Neural cell (in vitro differentiated cells): ENCODE measurements around the gene ADO. TPM values are rescaled to one million over a fixed set of nuclear protein-coding genes. Genes with fewer than 3 reads are reported as not detected.

Experiments
- H2AFZ ChIP-seq: fragments of 200-600, 300-800 bp; sonication (generic), shearing (Covaris generic); 2 replicates; pipeline ENCODE4 v1.6.0; 2014; ENCODE audit warnings: low read depth, mild to moderate bottlenecking, antibody characterized with exemption, low read length, moderate library complexity
- H3F3A ChIP-seq: fragments of 200-600 bp; shearing (Covaris generic); 2 replicates; pipeline ENCODE4 v1.6.1; 2016; ENCODE audit warnings: mild to moderate bottlenecking, moderate library complexity, mixed read lengths, antibody characterized with exemption, low read length; ENCODE audit not compliant: insufficient read depth, poor library complexity, severe bottlenecking
- H3K27ac ChIP-seq: fragments of 200-600, 300-800 bp; sonication (generic), shearing (Covaris generic); 2 replicates; pipeline ENCODE4 v1.5.1; 2014; ENCODE audit warnings: mild to moderate bottlenecking, low read length, moderate library complexity
- H3K27me3 ChIP-seq: fragments of 300-800, 200-600 bp; sonication (generic), shearing (Covaris generic); 2 replicates; pipeline ENCODE4 v1.6.0; 2014; ENCODE audit warnings: mild to moderate bottlenecking, low read depth, low read length, moderate library complexity; ENCODE audit not compliant: insufficient read depth
- H3K36me3 ChIP-seq: fragments of 300-800, 200-600 bp; sonication (generic), shearing (Covaris generic); 2 replicates; pipeline ENCODE4 v1.5.1; 2014; ENCODE audit warnings: mild to moderate bottlenecking, antibody characterized with exemption, low read length, moderate library complexity; ENCODE audit not compliant: insufficient read depth
- H3K4me2 ChIP-seq: fragments of 300-800, 200-600 bp; sonication (generic), shearing (Covaris generic); 2 replicates; pipeline ENCODE4 v1.6.0; 2014; ENCODE audit warnings: mild to moderate bottlenecking, low read length
- H3K4me3 ChIP-seq: fragments of 300-800, 200-600 bp; sonication (generic), shearing (Covaris generic); 2 replicates; pipeline ENCODE4 v1.5.1; 2014; ENCODE audit warnings: mild to moderate bottlenecking, low read length, moderate library complexity
- H3K79me2 ChIP-seq: fragments of 200-600 bp; shearing (Covaris generic); replicated peaks from 2 replicates; pipeline ENCODE4 v1.6.0; 2014; ENCODE audit warnings: mild to moderate bottlenecking, low read length, moderate library complexity; ENCODE audit not compliant: insufficient read depth
- H3K9ac ChIP-seq: fragments of 300-800, 200-600 bp; sonication (generic), shearing (Covaris generic); 2 replicates; pipeline ENCODE4 v1.6.1; 2016; ENCODE audit warnings: mild to moderate bottlenecking, low read length, mixed read lengths
- H3K9me2 ChIP-seq: fragments of 200-600 bp; shearing (Covaris generic); 2 replicates; pipeline ENCODE4 v1.6.1; 2016; ENCODE audit warnings: mild to moderate bottlenecking, low read length, mixed read lengths; ENCODE audit not compliant: insufficient read depth
- H3K9me3 ChIP-seq: fragments of 200-600, 300-800 bp; sonication (generic), shearing (Covaris generic); 2 replicates; pipeline ENCODE4 v1.6.1; 2016; ENCODE audit warnings: mild to moderate bottlenecking, mixed run types, low read length, moderate library complexity, mixed read lengths
- H4K20me1 ChIP-seq: fragments of 200-600 bp; shearing (Covaris generic); 2 replicates; pipeline ENCODE4 v1.6.1; 2016; ENCODE audit warnings: mild to moderate bottlenecking, mixed run types; ENCODE audit not compliant: insufficient read depth
- EP300 ChIP-seq: fragments of 450-650 bp; conservative IDR thresholded peaks from 2 replicates; pipeline ENCODE4 v1.6.1; 2014; ENCODE audit warnings: antibody characterized with exemption, mild to moderate bottlenecking, moderate library complexity; ENCODE audit not compliant: poor library complexity, severe bottlenecking
- EZH2 ChIP-seq: fragments of 200-600, 300-800 bp; shearing (Covaris generic), sonication (generic); IDR thresholded peaks from 2 replicates; pipeline ENCODE4 v1.6.1; 2014; ENCODE audit warnings: antibody characterized with exemption, low read length, borderline replicate concordance, mild to moderate bottlenecking; ENCODE audit not compliant: insufficient read depth, poor library complexity, severe bottlenecking
- MXI1 ChIP-seq: fragments of 450-650 bp; conservative IDR thresholded peaks from 2 replicates; pipeline ENCODE4 v1.6.1; 2014; ENCODE audit warnings: antibody characterized with exemption, mild to moderate bottlenecking; ENCODE audit not compliant: poor library complexity, severe bottlenecking
- POLR2AphosphoS5 ChIP-seq: IDR thresholded peaks from 2 replicates; pipeline ENCODE4 v1.6.1; 2012
- RAD21 ChIP-seq: fragments of 450-650 bp; conservative IDR thresholded peaks from 2 replicates; pipeline ENCODE4 v1.6.1; 2014; ENCODE audit warnings: antibody characterized with exemption, mild to moderate bottlenecking, moderate library complexity
- SMC3 ChIP-seq: fragments of 450-650 bp; conservative IDR thresholded peaks from 2 replicates; pipeline ENCODE4 v1.6.1; 2014; ENCODE audit warnings: antibody characterized with exemption, mild to moderate bottlenecking, moderate library complexity; ENCODE audit not compliant: poor library complexity
- TAF1 ChIP-seq: IDR thresholded peaks from 2 replicates; pipeline ENCODE4 v1.6.1; 2012; ENCODE audit warnings: low read depth
- polyA plus RNA-seq: library from polyadenylated mRNA; depleted of rRNA; stranded (reverse); fragments of >200 nt; gene quantifications from 2 replicates; pipeline ENCODE4 v1.2.3, GENCODE V29; 2014
- TF ChIP-seq, protein P1 (sequence below): fragments of 450-650 bp; IDR thresholded peaks from 2 replicates; pipeline ENCODE4 v1.5.1; 2014; ENCODE audit warnings: antibody characterized with exemption, mild to moderate bottlenecking, moderate library complexity; ENCODE audit not compliant: poor library complexity, severe bottlenecking
- TF ChIP-seq, protein P2 (sequence below): IDR thresholded peaks from 2 replicates; pipeline ENCODE4 v1.6.1; 2012; ENCODE audit warnings: borderline replicate concordance

ADO gene
- polyA plus RNA-seq, 1 donor from 2014 or later, result 33.2 TPM

DNA sequence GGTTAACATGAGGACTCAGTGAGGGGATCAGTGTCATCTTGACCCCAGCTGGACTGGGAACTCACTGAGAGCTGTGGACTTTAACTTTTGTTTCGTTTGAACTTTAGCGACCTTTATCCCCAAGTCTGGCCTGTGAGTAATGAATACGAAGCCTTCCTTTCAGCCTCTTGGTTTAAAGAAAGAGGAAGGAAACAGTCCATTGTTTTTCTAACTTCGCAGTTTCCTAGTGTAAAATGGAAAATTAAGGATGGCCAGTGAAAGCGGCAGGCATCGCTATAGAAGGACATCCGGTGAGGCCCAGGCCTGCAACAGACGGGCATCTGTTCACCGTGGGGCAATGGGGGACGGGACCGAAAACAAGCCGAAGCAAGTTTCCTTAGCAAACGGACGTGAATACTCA, 44.1 kb upstream of the ADO start:
- TF ChIP-seq EP300 (no peak), POLR2AphosphoS5 (no peak), TAF1 (no peak), MXI1 (no peak), EZH2 (no peak), RAD21 (no peak), SMC3 (no peak)
- TF ChIP-seq, protein P1, sequence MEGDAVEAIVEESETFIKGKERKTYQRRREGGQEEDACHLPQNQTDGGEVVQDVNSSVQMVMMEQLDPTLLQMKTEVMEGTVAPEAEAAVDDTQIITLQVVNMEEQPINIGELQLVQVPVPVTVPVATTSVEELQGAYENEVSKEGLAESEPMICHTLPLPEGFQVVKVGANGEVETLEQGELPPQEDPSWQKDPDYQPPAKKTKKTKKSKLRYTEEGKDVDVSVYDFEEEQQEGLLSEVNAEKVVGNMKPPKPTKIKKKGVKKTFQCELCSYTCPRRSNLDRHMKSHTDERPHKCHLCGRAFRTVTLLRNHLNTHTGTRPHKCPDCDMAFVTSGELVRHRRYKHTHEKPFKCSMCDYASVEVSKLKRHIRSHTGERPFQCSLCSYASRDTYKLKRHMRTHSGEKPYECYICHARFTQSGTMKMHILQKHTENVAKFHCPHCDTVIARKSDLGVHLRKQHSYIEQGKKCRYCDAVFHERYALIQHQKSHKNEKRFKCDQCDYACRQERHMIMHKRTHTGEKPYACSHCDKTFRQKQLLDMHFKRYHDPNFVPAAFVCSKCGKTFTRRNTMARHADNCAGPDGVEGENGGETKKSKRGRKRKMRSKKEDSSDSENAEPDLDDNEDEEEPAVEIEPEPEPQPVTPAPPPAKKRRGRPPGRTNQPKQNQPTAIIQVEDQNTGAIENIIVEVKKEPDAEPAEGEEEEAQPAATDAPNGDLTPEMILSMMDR, result no peak
- TF ChIP-seq, protein P2, sequence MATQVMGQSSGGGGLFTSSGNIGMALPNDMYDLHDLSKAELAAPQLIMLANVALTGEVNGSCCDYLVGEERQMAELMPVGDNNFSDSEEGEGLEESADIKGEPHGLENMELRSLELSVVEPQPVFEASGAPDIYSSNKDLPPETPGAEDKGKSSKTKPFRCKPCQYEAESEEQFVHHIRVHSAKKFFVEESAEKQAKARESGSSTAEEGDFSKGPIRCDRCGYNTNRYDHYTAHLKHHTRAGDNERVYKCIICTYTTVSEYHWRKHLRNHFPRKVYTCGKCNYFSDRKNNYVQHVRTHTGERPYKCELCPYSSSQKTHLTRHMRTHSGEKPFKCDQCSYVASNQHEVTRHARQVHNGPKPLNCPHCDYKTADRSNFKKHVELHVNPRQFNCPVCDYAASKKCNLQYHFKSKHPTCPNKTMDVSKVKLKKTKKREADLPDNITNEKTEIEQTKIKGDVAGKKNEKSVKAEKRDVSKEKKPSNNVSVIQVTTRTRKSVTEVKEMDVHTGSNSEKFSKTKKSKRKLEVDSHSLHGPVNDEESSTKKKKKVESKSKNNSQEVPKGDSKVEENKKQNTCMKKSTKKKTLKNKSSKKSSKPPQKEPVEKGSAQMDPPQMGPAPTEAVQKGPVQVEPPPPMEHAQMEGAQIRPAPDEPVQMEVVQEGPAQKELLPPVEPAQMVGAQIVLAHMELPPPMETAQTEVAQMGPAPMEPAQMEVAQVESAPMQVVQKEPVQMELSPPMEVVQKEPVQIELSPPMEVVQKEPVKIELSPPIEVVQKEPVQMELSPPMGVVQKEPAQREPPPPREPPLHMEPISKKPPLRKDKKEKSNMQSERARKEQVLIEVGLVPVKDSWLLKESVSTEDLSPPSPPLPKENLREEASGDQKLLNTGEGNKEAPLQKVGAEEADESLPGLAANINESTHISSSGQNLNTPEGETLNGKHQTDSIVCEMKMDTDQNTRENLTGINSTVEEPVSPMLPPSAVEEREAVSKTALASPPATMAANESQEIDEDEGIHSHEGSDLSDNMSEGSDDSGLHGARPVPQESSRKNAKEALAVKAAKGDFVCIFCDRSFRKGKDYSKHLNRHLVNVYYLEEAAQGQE, result no peak
- Histone ChIP-seq H3K9me2 (no peaks in the 10 kb centered on the region), H3K4me2 (no peak overlapping the region), H3K9ac (no peak overlapping the region), H3F3A (no peaks in the 10 kb centered on the region), H3K9me3 (no peaks in the 10 kb centered on the region), H3K36me3 (no peaks in the 10 kb centered on the region), H3K27ac (no peak overlapping the region), H3K27me3 (no peaks in the 10 kb centered on the region), H3K4me3 (no peak overlapping the region), H3K79me2 (no peaks in the 10 kb centered on the region), H2AFZ (no peak overlapping the region), H4K20me1 (no peaks in the 10 kb centered on the region)

DNA sequence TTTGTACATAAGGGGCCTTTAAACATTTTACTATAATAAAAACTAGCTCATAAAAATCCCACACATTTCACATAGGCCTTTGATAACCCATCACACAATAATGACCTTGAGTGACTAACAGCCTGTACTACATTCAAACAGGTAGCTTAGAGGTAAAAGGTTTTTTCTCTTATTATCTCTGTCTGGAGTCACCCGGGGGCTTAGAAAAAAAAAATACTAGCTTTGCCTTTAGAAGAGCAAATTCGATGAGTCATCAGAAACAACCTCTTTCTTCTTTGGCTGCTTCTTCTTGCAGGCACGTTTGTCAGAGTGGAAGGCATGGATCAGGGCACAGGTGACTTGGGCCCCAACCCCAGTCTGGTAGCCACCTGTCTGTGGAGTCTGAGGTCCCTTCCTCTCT, 43.4 kb upstream of the ADO start:
- Histone ChIP-seq H4K20me1 (no peaks in the 10 kb centered on the region), H3K27me3 (no peaks in the 10 kb centered on the region), H2AFZ (no peak overlapping the region), H3K9ac (no peak overlapping the region), H3K27ac (no peak overlapping the region), H3K4me3 (no peak overlapping the region), H3K4me2 (no peak overlapping the region), H3K36me3 (no peaks in the 10 kb centered on the region), H3K9me2 (no peaks in the 10 kb centered on the region), H3K79me2 (no peaks in the 10 kb centered on the region), H3F3A (no peaks in the 10 kb centered on the region), H3K9me3 (no peaks in the 10 kb centered on the region)
- TF ChIP-seq, protein P2, result no peak
